Astrocyte (in vitro differentiated cells and primary cell): ENCODE measurements around the gene ALPL.

Source experiments
- EZH2 ChIP-seq: IDR thresholded peaks from 2 replicates; pipeline ENCODE4 v1.6.1; 2012; ENCODE audit warnings: mild to moderate bottlenecking, low read length, inconsistent platforms; ENCODE audit not compliant: insufficient read depth
- TF ChIP-seq, protein P1 (sequence below): IDR thresholded peaks from 2 replicates; pipeline ENCODE4 v1.5.1; 2011; ENCODE audit warnings: low read depth, mild to moderate bottlenecking, inconsistent platforms, low read length, moderate library complexity; ENCODE audit not compliant: insufficient read depth

DNA sequence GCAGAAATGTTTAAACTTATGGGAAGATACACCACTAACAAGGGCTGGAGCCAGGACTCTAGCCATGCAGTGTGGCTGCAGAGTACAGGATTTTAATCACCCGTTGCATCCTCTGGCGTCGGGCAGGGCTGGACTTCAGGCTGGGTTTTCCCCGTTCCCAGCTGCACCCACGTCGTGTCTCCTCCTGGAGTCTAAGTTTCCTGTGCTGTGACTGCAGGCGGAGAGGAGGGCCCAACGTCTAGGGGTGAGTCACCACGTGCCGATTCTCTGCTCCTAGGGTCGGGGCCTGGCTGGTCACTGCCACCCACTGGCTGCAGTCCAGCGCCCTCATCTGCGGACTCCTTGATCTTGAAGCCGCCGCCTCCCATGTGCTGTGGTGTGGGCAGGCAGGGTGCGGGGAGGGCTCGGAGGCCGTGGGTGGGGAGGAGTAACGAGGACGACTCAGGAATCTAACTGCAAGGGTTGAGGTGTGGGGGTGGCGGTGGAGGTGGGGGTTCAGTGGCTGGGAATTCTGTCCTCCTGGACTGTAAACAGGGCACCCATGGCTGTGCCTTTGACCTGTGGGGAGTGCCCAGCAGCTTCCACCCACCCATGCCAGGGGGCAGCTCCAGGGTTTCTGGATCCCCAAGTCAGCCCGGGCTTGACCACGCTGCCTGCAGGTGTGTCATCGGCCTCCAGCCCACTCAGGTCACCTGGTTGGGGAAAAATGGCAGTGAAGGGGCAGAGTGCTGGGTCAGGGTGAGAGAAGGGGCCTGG lies 77.8 kb downstream of the ALPL start:
- TF ChIP-seq, protein P1, sequence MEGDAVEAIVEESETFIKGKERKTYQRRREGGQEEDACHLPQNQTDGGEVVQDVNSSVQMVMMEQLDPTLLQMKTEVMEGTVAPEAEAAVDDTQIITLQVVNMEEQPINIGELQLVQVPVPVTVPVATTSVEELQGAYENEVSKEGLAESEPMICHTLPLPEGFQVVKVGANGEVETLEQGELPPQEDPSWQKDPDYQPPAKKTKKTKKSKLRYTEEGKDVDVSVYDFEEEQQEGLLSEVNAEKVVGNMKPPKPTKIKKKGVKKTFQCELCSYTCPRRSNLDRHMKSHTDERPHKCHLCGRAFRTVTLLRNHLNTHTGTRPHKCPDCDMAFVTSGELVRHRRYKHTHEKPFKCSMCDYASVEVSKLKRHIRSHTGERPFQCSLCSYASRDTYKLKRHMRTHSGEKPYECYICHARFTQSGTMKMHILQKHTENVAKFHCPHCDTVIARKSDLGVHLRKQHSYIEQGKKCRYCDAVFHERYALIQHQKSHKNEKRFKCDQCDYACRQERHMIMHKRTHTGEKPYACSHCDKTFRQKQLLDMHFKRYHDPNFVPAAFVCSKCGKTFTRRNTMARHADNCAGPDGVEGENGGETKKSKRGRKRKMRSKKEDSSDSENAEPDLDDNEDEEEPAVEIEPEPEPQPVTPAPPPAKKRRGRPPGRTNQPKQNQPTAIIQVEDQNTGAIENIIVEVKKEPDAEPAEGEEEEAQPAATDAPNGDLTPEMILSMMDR: no peak
- TF ChIP-seq EZH2: no peak
